ENCODE results near the gene ARPP19. TPM values are rescaled to one million over a fixed set of nuclear protein-coding genes. Genes with fewer than 3 reads are reported as not detected.

The ARPP19 gene
- polyA plus RNA-seq (2011; rRNA removed) (29.3 and 47.8 TPM in 2 replicates), polyA minus RNA-seq (2011; rRNA and poly(A)+ RNA removed) (29.7 and 38.0 TPM in 2 replicates)

DNA sequence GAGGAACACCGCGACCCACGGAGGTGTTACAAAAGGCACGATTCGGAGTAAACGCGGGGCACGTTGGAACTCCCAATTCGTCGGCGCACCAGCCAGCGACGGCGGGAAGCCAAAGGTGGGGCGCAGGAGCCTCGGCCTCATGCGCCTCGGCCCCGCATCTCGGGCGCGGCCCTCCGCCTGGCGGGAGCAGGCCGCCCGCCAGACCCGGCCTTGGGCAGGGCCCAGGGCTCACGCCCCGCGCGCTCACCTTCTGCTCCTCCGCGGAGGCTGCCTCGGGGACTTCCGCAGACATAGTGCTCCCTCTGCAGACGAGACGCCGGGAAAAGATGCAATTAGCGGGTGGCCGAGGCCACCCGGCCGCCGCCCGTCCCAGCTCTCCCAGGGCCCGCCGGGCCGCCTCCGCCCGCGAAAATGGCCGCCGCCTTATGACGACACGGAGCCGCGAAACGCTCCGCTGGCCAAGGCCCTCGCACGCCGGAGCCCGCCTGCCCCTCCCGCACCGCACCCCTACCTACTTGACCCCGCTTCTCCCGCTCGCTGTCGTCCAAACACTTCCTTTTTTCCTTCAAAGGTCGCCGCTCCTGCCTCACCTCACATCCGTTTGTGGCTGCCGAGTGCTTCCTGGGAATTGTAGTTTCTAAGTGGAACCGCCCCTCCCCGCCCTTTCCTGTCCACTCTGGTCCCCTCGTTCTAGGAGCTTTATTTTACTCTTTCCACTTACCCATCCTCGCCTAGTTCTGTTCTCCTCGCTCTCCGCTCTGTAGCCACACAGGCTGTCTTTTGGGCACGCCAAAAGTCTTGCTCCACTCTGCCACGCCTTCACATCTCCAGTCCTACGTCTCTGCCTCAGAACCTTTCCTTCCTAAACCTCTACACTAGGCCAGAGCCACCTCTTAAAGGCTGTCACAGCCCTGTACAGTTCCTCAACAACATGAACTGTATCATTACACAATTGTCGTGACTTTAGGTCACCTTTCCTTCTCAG, at the start of gene ARPP19:
Gene ARPP19, minus strand, starts transcription at position 430 of the 985 bp plus-strand sequence. Its CDS starts 138 bp downstream, at position 292.
- DNase-seq (ENCODE audit: low read depth), result peak; percentile 51
- H3K36me3 ChIP-seq (ENCODE audit: control insufficient read depth, insufficient read depth, low read length), result no peaks in the 10 kb centered on the region
- peak; percentile 14; the same call in 1 of the 2 replicates for TF ChIP-seq CTCF (IDR thresholded peaks at IDR 0.05; ENCODE audit: insufficient read depth, low read depth, low read length)
- POLR2A ChIA-PET, result no interaction called here
- H3K27me3 ChIP-seq (ENCODE audit: control insufficient read depth, insufficient read depth, low read length), result no peaks in the 10 kb centered on the region
- peak within 1 kb of the TSS; percentile 53 for H3K4me3 ChIP-seq (ENCODE audit: low read depth, low read length)
- CTCF ChIA-PET, result interaction anchor here (1.6 kb wide), 1 partner anchor 238 kb away, joined by 5 read pairs; no protein-coding TSS in a partner anchor

GRCh38 chr15:52617026-52617425, 48.2 kb upstream of the ARPP19 start:
- H3K4me3 ChIP-seq (ENCODE audit: low read depth, low read length), result no peak overlapping the region
- H3K36me3 ChIP-seq (ENCODE audit: control insufficient read depth, insufficient read depth, low read length), result peaks cover 6% of the 10 kb centered on the region; the same call in 1 of the 2 replicates
- no peak for DNase-seq (ENCODE audit: low read depth)
- POLR2A ChIA-PET, result no interaction called here
- CTCF ChIA-PET, result no interaction called here
- no peaks in the 10 kb centered on the region for H3K27me3 ChIP-seq (ENCODE audit: control insufficient read depth, insufficient read depth, low read length)
- TF ChIP-seq CTCF (IDR thresholded peaks at IDR 0.05; ENCODE audit: insufficient read depth, low read depth, low read length), result no peak

GRCh38 chr15:52615302-52615701, 46.5 kb upstream of the ARPP19 start:
- POLR2A ChIA-PET, result no interaction called here
- H3K36me3 ChIP-seq (ENCODE audit: control insufficient read depth, insufficient read depth, low read length), result peaks cover 10% of the 10 kb centered on the region
- no peak for TF ChIP-seq CTCF (IDR thresholded peaks at IDR 0.05; ENCODE audit: insufficient read depth, low read depth, low read length)
- DNase-seq (ENCODE audit: low read depth), result no peak
- no peak overlapping the region for H3K4me3 ChIP-seq (ENCODE audit: low read depth, low read length)
- no peaks in the 10 kb centered on the region for H3K27me3 ChIP-seq (ENCODE audit: control insufficient read depth, insufficient read depth, low read length)
- CTCF ChIA-PET, result interaction anchor here (0.6 kb wide), 1 partner anchor 37 kb away, joined by 3 read pairs; no protein-coding TSS in a partner anchor

GRCh38 chr15:52609593-52609992, 40.8 kb upstream of the ARPP19 start:
- no peak overlapping the region for H3K4me3 ChIP-seq (ENCODE audit: low read depth, low read length)
- no peaks in the 10 kb centered on the region for H3K27me3 ChIP-seq (ENCODE audit: control insufficient read depth, insufficient read depth, low read length)
- ChIA-PET POLR2A (no interaction called here), CTCF (interaction anchor here (1.2 kb wide), 1 partner anchor 23 kb away, joined by 3 read pairs; no protein-coding TSS in a partner anchor)
- TF ChIP-seq CTCF (IDR thresholded peaks at IDR 0.05; ENCODE audit: insufficient read depth, low read depth, low read length), result no peak
- no peak for DNase-seq (ENCODE audit: low read depth)
- peaks cover 5% of the 10 kb centered on the region for H3K36me3 ChIP-seq (ENCODE audit: control insufficient read depth, insufficient read depth, low read length)

- no peak for TF ChIP-seq CTCF (IDR thresholded peaks at IDR 0.05; ENCODE audit: insufficient read depth, low read depth, low read length)
- Histone ChIP-seq H3K27me3 (ENCODE audit: control insufficient read depth, insufficient read depth, low read length) (no peaks in the 10 kb centered on the region), H3K36me3 (ENCODE audit: control insufficient read depth, insufficient read depth, low read length) (peaks cover 2% of the 10 kb centered on the region; the same call in 1 of the 2 replicates), H3K4me3 (ENCODE audit: low read depth, low read length) (no peak overlapping the region)
- ChIA-PET POLR2A (no interaction called here), CTCF (no interaction called here)
- no peak for DNase-seq (ENCODE audit: low read depth)
Measured at GRCh38 chr15:52584414-52584813, 15.6 kb upstream of the ARPP19 start.

Measured in BJ (cell line).